Inferior parietal cortex (tissue), 1 donor: Measurements from ENCODE around the gene PAGR1.
"Not testable (repeated sequence)": the region's sequence is repeated elsewhere in the genome, so short reads cannot be mapped to it uniquely, and the experiment has no call there.

Experiments used
- DNase-seq: peaks from one replicate; pipeline ENCODE4 v3.0.0-alpha.2; 2016; ENCODE audit errors: extremely low spot score

The PAGR1 gene

GRCh38 chr16:29864205-29864604 is 48.3 kb downstream of the PAGR1 start:
- DNase-seq: no peak

GRCh38 chr16:29868396-29869009 is 52.6 kb downstream of the PAGR1 start:
- DNase-seq: no peak

GRCh38 chr16:29869067-29869466 is 53.1 kb downstream of the PAGR1 start:
- not testable (repeated sequence) for DNase-seq
